ENCODE data around the gene DSC2.

- TF ChIP-seq EZH2 (IDR thresholded peaks at IDR 0.05; ENCODE audit: low read length, missing control alignments) = no peak
- TF ChIP-seq CTCF (conservative IDR thresholded peaks at IDR 0.05 in 1 of 2, IDR thresholded peaks at IDR 0.05 in 1 of 2; ENCODE audit: low read depth in 1 of 2, low read length in 2 of 2) = no peak
Observed at GRCh38 chr18:31057917-31058316, 44.3 kb downstream of the DSC2 start.
